Measurements from ENCODE around the gene CFL1.
A peak's percentile ranks its signal among the peaks of the same experiment; 100 is the strongest.
"Not testable (repeated sequence)": the region's sequence is repeated elsewhere in the genome, so short reads cannot be mapped to it uniquely, and the experiment has no call there.

CFL1 gene

GRCh38 chr11:65856689-65857499 is 1.1 kb downstream of the CFL1 start:
- peak; percentile 77 for DNase-seq

GRCh38 chr11:65855927-65856363 is 2.0 kb downstream of the CFL1 start:
- no peak for DNase-seq

GRCh38 chr11:65854852-65855837 is 2.8 kb downstream of the CFL1 start:
- no peak for DNase-seq

- no peak for DNase-seq
Measured at GRCh38 chr11:65854161-65854592, 3.8 kb downstream of the CFL1 start.

- no peak for DNase-seq
Measured at GRCh38 chr11:65853246-65853979, 4.6 kb downstream of the CFL1 start.

GRCh38 chr11:65852508-65853245 is 5.3 kb downstream of the CFL1 start:
- no peak for DNase-seq

GRCh38 chr11:65851811-65852507 is 6.0 kb downstream of the CFL1 start:
- DNase-seq: no peak

GRCh38 chr11:65851083-65851579 is 6.8 kb downstream of the CFL1 start:
- peak; percentile 31 for DNase-seq

GRCh38 chr11:65850217-65851082 is 7.5 kb downstream of the CFL1 start:
- DNase-seq: no peak

- DNase-seq: no peak
Measured at GRCh38 chr11:65849771-65850216, 8.2 kb downstream of the CFL1 start.

GRCh38 chr11:65849366-65849765 is 8.6 kb downstream of the CFL1 start:
- no peak for DNase-seq

- DNase-seq: not testable (repeated sequence)
Measured at GRCh38 chr11:65848693-65849092, 9.3 kb downstream of the CFL1 start.

- DNase-seq: no peak
Measured at GRCh38 chr11:65847746-65848145, 10.2 kb downstream of the CFL1 start.

GRCh38 chr11:65844231-65844872 is 13.6 kb downstream of the CFL1 start:
- no peak for DNase-seq

- no peak for DNase-seq
Measured at GRCh38 chr11:65843811-65844210, 14.2 kb downstream of the CFL1 start.

- DNase-seq: no peak
Measured at GRCh38 chr11:65842144-65842543, 15.8 kb downstream of the CFL1 start.

- no peak for DNase-seq
Measured at GRCh38 chr11:65834202-65834601, 23.8 kb downstream of the CFL1 start.

- DNase-seq: peak; percentile 97
Measured at GRCh38 chr11:65833297-65834030, 24.5 kb downstream of the CFL1 start, which contains the start of gene SNX32. Gene SNX32 (plus strand): TSS chr11:65833963. CDS start chr11:65834066, 103 bp downstream.

- not testable (repeated sequence) for DNase-seq
Measured at GRCh38 chr11:65832231-65832630, 25.7 kb downstream of the CFL1 start.
